Placental pericyte (primary cell): Measurements from ENCODE around the gene CSGALNACT2. TPM values are rescaled to one million over a fixed set of nuclear protein-coding genes. Genes with fewer than 3 reads are reported as not detected.

Experiments
- total RNA-seq: library from RNA; depleted of rRNA; stranded (reverse); fragments of >200 nt; gene quantifications from 2 replicates; pipeline ENCODE4 v1.2.3, GENCODE V29; 2012

The CSGALNACT2 gene, protein sequence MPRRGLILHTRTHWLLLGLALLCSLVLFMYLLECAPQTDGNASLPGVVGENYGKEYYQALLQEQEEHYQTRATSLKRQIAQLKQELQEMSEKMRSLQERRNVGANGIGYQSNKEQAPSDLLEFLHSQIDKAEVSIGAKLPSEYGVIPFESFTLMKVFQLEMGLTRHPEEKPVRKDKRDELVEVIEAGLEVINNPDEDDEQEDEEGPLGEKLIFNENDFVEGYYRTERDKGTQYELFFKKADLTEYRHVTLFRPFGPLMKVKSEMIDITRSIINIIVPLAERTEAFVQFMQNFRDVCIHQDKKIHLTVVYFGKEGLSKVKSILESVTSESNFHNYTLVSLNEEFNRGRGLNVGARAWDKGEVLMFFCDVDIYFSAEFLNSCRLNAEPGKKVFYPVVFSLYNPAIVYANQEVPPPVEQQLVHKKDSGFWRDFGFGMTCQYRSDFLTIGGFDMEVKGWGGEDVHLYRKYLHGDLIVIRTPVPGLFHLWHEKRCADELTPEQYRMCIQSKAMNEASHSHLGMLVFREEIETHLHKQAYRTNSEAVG
- 30.1 and 33.0 TPM in 2 replicates for total RNA-seq

GRCh38 chr10:43138021-43138756, at the start of gene CSGALNACT2:
Gene CSGALNACT2, plus strand, starts transcription at chr10:43138445. Its CDS starts 16,705 bp downstream, at chr10:43155150.

Other genes starting within 250 kb of the CSGALNACT2 start
- 0.22 and 0.43 TPM in 2 replicates for gene RET, start 61.4 kb upstream of the CSGALNACT2 start, total RNA-seq
- under 0.01 and 0.44 TPM in 2 replicates for gene RASGEF1A, start 128.6 kb downstream of the CSGALNACT2 start, total RNA-seq
- not detected in 2 replicates for gene FXYD4, start 233.2 kb downstream of the CSGALNACT2 start, total RNA-seq